Hepatic stellate cell (primary cell): ENCODE measurements around the gene OLR1.

Experiments used
- DNase-seq: peaks from one replicate; pipeline ENCODE4 v3.0.0; 2011; ENCODE audit warnings: low spot score

OLR1 gene

DNA sequence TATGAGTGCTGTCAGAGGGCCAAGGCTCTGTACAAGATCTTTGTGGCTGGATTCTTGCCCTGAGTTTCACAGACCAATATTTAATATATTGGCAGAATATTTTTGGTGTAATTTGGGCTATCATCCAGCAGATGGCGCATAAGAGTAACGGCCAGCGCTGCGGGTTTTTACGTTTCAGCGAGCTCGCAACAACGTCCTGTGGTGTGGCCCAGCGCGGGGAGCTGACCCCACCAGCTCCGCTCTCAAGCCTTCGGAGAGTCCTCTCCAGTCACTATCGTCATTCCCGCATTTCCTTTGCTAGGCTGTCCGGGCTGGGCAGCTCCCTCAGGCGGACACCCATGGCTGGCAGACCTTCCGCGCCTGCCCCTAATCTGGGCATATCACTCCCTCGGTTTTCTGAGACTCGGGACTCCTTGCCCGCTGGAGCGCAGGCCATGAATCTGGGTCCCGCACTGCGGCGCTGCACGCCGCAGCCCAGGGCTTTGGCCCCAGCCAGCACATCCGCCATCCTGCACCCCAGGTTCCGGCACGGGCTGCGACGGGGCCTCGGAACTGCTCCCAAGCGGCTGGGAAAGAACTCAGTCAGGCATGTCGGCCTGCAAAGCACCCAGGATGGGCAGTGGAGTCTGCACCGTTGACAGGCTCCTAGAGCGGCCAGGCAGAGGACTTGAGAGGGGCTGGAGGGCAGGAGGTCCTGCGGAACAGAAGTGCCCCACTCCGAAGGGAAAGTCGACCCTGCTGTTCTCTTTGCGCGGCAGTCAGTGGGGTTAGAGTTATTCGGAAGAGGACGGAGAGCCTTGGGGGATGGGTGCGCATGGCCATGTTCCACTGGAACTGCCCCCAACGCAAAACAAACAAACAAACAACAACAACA is 18.4 kb downstream of the OLR1 start:
- DNase-seq, result peak; percentile 68

DNA sequence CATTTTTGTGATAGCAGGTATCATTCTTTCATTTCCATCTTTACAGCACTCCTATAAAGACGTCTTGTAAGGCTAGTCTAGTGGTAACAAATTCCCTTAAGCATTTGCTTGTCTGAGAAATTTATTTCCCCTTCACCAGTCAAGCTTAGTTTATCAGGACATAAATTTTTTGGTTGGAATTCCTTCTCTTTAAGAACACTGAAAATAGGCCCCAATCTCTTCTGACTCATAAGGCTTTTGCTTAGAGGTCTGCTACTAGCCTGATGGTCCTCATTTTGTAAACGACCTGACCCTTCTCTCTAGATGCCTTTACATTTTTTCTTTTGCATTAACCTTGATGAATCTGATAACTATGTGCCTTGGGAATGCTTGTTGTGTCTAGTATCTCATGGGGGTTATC is 20.3 kb downstream of the OLR1 start:
- DNase-seq, result no peak

DNA sequence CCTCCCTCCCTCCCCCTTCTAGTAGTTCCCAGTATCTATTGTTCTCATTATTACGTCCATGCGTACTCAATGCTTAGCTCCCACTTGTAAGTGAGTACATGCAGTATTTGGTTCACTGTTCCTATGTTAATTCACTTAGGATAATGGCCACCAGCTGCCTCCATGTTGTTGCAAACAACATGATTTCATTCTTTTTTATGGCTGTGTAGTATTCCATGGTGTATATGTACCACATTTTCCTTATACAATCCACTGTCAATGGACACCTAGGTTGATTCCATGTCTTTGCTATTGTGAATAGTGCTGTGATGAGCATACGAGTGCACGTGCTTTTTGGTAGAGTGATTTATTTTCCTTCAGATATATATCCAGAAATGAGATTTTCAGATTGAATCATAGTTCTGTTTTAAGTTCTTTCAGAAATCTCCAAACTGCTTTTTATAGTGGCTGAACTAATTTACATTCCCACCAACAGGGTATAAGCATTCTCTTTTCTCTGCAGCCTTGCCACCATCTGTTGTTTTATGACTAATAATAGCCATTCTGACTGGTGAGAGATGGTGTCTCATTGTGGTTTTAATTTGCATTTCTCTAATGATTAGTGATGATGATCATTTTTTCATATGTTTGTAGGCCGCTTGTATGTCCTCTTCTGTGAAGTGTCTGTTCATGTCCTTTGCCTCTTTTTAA is 24.1 kb downstream of the OLR1 start:
- DNase-seq, result no peak

DNA sequence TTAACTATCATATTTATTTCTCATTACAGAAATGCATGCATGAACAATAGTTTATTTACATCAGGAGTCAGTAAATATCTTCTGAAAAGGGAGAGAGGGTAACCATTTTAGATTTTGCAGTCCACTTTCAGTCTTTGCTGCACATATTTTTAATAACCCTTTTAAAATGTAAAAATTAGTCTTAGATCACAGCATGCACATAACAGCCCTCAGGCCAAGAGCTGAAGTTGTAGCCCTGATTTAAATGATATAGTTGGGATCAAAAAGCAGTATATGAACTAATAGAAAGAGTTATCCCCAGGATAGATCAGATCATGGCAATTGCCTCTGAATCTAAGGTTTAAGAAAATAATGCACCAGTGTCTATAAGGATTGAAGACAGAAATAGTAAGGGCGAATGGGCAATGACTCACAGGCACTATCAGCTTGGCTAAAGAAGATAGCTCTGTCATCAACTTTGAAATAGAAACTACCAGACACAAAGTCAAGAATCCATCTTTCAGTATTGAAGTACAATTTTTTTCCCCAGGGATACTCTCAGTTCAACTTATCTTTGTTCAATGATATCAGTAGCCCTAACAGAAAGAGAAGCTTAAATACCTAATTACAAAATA is 28.8 kb downstream of the OLR1 start:
- peak; percentile 26 for DNase-seq

DNA sequence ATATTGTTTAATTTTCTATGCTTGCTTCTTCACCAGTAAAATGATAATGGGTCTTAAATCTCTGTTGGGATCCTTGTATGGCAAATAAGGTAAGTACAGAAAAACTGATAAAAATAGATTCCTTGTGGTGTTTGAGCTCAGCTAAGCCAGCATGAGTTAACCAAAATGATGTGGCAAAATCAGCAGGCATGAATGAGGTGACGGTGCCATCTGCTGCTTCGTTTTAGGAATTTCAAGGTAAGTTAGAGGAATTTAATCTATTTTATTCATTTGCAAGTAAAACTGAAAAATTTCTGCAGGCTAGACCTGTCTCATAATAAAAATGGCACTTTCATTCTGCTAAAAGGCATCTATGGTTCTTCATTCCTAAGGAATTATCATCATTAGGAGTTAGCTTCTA is 31.9 kb downstream of the OLR1 start:
- DNase-seq, result peak; percentile 19

DNA sequence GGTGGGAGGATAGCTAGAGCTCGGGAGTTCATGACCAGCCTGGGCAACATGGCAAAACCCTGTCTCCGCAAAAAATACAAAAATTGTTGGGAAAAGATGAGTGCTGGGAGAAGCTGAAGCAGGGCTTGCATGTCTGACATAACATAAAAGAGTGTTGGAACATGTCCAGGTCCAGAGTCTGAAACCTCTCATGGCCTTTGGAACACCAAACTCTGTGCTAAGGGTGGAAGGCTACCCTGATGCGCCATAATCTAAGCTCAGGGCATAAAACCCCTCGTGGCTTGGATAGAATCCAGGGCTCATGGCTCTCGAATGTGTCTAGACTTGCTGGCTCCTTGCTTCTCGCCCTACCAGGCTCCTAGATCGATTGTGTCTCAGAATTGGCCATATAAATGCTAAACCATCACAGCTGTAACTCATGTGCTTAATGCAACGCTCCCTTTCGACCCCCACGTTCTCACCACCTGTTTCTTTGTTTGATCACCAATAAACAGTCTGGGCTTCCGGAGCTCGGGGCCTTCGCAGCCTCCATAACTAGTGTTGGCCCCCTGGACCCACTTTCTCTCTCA is 35.2 kb downstream of the OLR1 start:
- DNase-seq, result no peak

DNA sequence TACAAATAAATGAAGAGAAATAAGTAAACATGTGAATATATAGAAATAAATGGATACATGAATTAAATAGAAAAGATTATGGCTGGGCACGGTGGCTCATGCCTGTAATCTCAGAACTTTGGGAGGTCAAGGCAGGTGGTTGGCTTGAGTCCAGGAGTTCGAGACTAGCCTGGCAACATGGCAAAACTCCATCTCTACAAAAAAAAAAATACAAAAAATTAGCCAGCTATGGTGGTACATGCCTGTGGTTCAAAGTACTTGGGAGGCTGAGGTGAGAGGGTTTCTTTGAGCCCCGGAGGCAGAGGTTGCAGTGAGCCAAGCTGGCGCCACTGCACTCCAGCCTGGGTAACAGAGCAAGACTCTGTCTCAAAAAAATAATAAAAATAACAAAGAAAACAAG is 36.8 kb downstream of the OLR1 start:
- no peak for DNase-seq

DNA sequence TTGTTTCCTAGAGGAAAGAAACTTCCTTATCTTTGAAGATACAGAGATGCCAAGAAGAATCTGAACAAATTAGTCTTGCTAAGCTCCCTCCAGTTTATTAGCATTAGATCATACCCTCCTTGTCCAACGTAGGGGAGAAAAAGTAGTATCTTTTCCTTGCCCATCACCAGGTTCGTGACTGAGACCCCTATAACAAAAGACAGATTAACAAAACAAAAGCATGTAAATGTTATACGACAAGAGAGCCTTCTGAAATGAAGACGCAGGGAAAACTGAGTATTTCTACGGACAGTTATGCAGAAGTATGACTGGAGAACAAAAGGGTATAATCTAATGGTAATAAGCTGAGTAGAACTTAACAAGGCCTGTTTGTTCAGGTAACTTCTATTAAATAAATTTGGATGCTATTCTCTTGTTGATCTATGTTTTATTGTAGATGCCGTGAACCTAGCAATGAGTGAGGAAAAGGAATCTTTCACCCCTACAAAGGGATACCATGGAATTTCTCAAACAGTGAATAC is 39.0 kb downstream of the OLR1 start:
- DNase-seq, result no peak

DNA sequence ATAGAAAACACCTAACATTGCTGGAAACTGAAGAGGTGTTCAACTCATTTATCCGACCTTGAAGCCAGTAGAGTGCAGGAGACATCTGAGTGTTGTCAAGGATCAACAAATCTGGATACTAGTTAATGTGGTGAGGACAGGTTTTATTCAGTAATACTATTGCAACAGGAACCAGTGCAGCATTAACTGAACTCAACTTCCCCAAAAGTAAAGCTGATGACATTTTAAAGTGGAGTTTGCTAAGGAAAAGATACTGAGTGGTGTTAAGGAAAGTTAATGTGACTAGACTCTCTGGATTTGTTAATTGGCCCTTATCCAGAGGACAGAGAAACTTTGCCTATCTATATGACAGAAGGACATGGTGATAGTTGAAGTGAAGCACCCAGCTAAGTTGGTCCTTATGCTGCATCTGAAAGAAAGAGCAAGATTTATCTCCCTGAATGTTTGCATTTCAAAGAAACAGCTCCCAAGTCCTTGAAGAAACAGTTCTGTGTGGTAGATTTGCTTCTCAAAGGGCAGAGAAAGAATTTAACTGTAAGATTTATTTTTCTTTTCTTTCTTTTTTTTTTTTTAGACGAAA is 40.7 kb downstream of the OLR1 start:
- DNase-seq, result no peak

DNA sequence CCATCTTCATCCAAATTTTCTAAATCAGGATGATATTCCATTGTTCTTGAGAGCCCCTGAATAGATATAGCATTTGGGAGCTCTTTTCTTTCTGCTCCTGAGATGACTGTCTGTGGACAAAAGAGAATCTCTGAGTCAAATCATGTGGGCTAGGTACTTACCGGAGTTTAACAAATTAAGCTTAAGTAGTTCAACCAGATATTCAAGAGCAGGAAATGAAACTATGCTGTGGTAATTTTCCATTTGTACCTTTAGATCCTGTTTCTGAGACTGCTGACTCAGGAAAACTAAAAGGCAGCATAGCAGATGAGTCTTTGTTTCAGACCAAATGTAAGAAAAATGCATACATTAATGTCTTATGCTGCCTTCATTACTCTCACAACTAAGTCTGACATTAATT is 41.9 kb downstream of the OLR1 start, which contains the start of gene CLEC7A:
Gene CLEC7A (minus strand): TSS at position 158 of the 400 bp plus-strand sequence. CDS start 117 bp downstream, at position 41.
- no peak for DNase-seq

DNA sequence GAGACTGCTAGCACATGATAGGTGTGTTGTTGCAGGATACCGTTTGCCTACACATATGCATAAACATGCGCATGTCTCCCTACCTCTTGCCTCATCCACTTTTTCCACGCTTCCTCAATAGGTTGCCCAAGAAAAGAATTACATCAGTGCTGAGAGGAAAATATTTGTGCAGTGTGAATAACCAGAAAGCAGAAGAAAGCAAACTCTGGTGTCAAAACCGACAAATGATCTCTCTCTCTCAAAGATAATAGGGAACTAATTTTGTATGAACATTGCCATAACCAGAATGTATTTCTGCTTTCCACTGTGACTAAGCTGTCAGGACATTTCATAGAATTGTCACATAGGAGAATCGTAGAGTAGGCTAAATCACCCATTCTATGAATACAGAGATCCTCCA is 43.2 kb downstream of the OLR1 start:
- no peak for DNase-seq

DNA sequence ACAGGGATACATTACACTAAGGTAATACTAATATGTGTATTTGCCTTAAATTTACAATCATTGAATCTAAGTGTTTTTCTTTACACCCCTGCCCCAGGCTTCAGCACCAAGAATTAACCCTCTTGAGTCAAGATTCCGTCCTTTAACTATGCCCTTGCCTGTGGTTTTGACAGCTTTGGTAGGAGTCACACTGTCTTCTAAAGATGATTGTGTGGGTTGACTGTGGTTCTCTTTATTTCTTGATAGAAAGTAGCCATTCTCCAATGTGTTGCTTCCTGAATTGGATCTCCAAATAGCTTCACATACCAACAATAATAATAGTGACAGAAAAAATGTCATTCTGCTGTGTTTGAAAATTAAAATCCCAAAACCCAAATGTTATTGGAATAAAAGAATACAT is 45.5 kb downstream of the OLR1 start:
- DNase-seq, result no peak

DNA sequence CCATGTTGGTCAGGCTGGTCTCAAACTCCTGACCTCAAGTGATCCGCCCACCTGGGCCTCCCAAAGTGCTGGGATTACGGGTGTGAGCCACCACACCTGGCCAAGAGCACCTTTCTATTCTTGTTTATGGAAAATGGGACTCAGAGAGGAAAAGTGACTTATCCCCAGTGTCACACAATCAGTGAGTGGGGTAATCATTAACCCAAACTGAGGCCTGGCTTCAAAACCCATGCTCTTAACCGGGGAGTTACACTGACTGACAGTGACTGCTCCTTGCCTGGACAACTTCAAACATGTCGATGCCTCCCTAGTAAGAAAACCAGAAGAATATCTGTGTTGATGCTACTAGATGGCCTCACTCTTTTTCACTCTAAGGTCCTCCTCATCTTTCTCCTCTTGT is 49.2 kb downstream of the OLR1 start:
- DNase-seq, result no peak

DNA sequence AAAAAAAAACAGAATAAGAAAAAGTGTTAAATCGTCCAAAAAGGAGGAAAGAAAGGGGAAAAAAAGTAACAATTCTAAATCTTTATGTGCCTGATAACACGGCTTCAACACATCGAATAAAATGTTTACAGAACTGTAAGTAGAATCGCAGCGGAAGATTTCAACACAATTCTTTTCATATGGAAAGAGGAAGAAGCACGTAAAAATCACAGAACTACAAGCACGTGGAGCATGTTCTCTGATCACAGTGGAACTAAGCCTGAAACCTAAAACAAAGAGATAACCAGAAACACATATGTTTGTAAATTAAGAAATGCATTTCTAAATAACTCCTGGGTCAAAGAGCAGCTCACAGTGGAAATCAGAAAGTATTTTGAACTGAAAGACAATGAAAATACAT is 50.7 kb downstream of the OLR1 start:
- DNase-seq, result no peak

DNA sequence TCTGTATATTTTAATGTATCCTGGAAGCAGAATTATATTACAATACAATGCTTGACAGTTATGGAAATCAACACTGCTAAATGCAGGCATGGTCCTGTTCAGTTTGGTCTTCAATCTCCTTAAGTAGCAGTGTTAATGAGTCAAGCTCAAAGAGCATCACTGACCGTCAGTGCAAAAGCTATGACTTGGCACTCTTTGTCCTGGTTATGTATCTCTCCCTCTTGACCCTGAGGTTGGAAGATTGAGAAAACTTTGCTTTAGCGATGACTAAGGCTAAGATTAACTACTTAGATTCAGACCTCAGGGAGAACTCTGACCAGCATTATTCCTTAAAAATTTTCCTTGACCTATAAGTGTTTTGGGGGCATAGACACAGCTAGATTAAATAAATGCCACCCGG is 52.9 kb downstream of the OLR1 start:
- DNase-seq, result no peak

DNA sequence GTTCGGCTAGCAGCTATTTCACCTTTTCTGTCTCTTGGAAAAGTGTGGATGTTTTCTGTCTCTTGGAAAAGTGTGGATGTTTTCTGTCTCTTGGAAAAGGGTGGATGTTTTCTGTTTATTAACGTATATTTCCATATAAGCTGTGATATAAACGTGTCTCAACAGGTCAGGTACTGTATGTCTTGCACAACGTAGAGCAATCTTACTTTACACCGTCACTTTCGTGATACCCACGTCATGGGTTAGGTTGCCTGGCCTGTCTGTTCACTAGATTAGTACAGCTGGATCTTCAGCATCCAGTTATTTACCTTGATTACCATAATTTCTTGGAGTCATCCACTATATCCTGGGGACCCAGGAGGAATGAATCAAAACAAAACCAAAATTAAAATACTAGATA is 56.0 kb downstream of the OLR1 start:
- DNase-seq, result no peak

DNA sequence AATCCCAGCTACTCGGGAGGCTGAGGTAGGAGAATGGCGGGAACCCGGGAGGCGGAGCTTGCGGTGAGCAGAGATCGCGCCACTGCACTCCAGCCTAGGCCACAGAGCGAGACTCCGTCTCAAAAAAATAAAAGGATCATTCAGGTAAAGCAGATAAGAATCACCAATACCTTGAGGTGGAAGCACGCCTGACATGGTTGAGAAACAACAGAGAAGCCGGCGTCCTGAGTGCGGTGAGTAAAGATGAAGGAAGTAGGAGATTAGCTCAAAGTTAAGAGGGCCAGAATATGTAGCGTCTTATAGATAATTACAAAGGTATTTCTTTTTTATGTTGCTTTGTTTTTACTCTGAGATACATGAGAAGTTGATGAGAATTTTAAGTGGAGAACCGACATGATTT is 56.6 kb downstream of the OLR1 start:
- DNase-seq, result no peak

DNA sequence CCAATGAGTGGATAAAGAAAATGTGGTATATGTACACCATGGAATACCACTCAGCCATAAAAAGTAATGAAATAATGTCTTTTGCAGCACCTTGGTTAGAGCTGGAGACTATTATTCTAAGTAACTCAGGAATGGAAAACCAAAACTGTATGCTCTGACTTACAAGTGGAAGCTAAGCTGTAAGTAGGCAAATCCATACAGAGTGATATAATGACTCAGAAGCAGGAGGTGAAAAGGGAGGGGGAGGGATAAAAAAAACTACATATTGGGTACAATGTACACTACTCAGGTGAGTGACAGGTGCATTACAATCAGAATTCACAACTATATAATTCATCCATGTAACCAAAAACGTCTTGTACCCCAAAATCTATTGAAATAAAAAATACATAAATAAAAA is 58.0 kb downstream of the OLR1 start:
- DNase-seq, result no peak

DNA sequence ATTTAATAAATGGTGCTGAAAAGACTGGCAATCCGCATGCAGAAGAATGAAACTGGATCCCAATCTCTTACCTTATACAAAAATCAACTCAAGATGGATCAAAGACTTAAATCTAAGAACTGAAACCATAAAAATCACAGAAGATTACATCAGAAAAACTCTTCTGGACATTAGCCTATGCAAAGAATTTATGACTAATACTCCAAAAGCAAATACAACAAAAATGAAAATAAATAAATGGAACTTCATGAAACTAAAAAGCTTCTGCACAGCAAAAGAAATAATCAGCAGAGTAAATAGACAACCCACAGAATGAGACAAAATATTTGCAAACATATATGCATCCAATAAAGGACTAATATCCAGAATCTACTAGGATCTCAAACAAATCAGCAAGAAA is 58.9 kb downstream of the OLR1 start:
- DNase-seq, result no peak

DNA sequence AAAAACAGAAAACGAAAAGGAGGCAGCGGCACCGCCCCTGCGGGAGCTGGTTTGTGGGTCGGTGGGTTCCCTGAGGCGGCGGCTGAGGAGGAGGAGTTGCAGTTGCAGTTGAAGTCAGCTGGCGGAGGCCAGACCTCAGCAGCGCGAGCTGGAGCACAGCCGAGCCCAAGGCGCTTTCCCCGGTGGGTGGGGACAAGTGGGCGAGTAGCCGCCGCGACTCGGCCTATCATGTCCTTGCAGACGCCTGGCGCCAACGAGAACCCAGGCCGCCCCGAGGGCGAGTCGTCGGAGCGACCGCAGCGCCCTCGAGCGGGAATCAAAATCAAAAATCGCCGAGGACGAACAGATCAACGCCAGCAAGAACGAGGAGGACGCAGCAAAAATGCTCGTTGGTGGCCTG is 60.5 kb downstream of the OLR1 start:
- no peak for DNase-seq

DNA sequence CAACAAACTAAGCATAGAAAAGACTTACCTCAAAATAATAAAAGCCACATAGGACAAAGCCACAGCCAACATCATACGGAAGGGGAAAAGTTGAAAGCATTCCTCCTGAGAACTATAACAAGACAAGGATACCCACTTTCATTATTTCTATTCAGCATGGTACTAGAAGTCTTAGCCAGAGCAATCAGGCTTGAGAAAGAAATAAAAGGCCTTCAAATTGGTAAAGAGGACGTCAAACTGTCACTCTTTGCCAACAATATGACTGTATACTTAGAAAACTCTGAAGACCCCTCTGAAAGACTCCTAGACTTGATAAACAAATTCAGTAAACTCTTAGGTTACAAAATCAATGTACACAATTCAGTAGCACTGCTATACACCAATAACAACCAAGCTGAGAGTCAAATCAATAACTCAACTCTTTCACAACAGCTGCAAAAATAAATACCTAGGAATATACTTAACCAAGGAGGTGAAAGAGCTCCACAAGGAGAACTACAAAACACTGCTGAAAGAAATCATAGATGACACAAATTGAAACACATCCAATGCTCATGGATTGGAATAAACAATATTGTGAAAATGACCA is 61.6 kb downstream of the OLR1 start:
- DNase-seq, result no peak
